H9 (cell line): ENCODE results near the gene CREG2. TPM values are rescaled to one million over a fixed set of nuclear protein-coding genes. Genes with fewer than 3 reads are reported as not detected.

Experiments used
- DNase-seq: peaks from one replicate; pipeline ENCODE4 v3.0.0-alpha.2; 2017
- H2AFZ ChIP-seq: one replicate; pipeline ENCODE4 v1.6.1; 2013; ENCODE audit warnings: mild to moderate bottlenecking, low read length, control low read depth, moderate library complexity
- H2AK5ac ChIP-seq: 2 replicates; pipeline ENCODE4 v1.6.1; 2013; ENCODE audit warnings: low read length, control low read depth, mixed read lengths; ENCODE audit not compliant: insufficient read length
- H2BK120ac ChIP-seq: one replicate; pipeline ENCODE4 v1.6.1; 2013; ENCODE audit warnings: low read depth, mild to moderate bottlenecking, low read length, control low read depth, inconsistent platforms; ENCODE audit not compliant: poor library complexity, severe bottlenecking
- H2BK12ac ChIP-seq: 2 replicates; pipeline ENCODE4 v1.6.1; 2013; ENCODE audit warnings: low read length, control low read depth, mixed read lengths, low read depth; ENCODE audit not compliant: insufficient read length
- H2BK15ac ChIP-seq: 2 replicates; pipeline ENCODE4 v1.6.1; 2013; ENCODE audit warnings: low read depth, low read length, control low read depth
- H2BK20ac ChIP-seq: one replicate; pipeline ENCODE4 v1.6.1; 2013; ENCODE audit warnings: low read depth, mild to moderate bottlenecking, low read length, control low read depth, inconsistent platforms; ENCODE audit not compliant: poor library complexity, severe bottlenecking
- H2BK5ac ChIP-seq: 2 replicates; pipeline ENCODE4 v1.6.1; 2013; ENCODE audit warnings: low read length, control low read depth, mixed read lengths; ENCODE audit not compliant: insufficient read length
- H3K14ac ChIP-seq: 2 replicates; pipeline ENCODE4 v1.6.1; 2013; ENCODE audit warnings: low read length, control low read depth; ENCODE audit not compliant: insufficient read depth
- H3K18ac ChIP-seq: 2 replicates; pipeline ENCODE4 v1.6.1; 2013; ENCODE audit warnings: low read depth, mild to moderate bottlenecking, mixed read lengths, low read length, control low read depth; ENCODE audit not compliant: insufficient read length
- H3K23ac ChIP-seq: 2 replicates; pipeline ENCODE4 v1.6.1; 2013; ENCODE audit warnings: low read length, control low read depth, mixed read lengths, low read depth; ENCODE audit not compliant: insufficient read length
- H3K23me2 ChIP-seq: 2 replicates; pipeline ENCODE4 v1.6.1; 2013; ENCODE audit warnings: low read depth, mild to moderate bottlenecking, mixed read lengths, low read length, control low read depth; ENCODE audit not compliant: insufficient read length, poor library complexity, severe bottlenecking
- H3K27ac ChIP-seq: 2 replicates; pipeline ENCODE4 v1.5.1; 2013; ENCODE audit warnings: low read length, control low read depth, mixed read lengths, low read depth; ENCODE audit not compliant: insufficient read length
- H3K27me3 ChIP-seq: 2 replicates; pipeline ENCODE4 v1.6.1; 2013; ENCODE audit warnings: low read length, control low read depth, inconsistent platforms; ENCODE audit not compliant: insufficient read depth
- H3K4ac ChIP-seq: 2 replicates; pipeline ENCODE4 v1.6.1; 2013; ENCODE audit warnings: low read depth, mild to moderate bottlenecking, control low read depth, inconsistent platforms, low read length, moderate library complexity
- H3K4me1 ChIP-seq: 2 replicates; pipeline ENCODE4 v1.6.1; 2013; ENCODE audit warnings: low read length, control low read depth, inconsistent platforms; ENCODE audit not compliant: insufficient read depth
- H3K4me2 ChIP-seq: 2 replicates; pipeline ENCODE4 v1.6.1; 2013; ENCODE audit warnings: low read length, control low read depth, mixed read lengths; ENCODE audit not compliant: insufficient read length, insufficient read depth
- H3K56ac ChIP-seq: 2 replicates; pipeline ENCODE4 v1.6.1; 2013; ENCODE audit warnings: low read depth, mild to moderate bottlenecking, mixed read lengths, low read length, control low read depth; ENCODE audit not compliant: insufficient read length
- H3K79me1 ChIP-seq: 2 replicates; pipeline ENCODE4 v1.6.1; 2013; ENCODE audit warnings: low read depth, mild to moderate bottlenecking, moderate library complexity, low read length, control low read depth, inconsistent platforms; ENCODE audit not compliant: insufficient read depth, poor library complexity, severe bottlenecking
- H3K79me2 ChIP-seq: 2 replicates; pipeline ENCODE4 v1.6.1; 2013; ENCODE audit warnings: low read length, control low read depth, inconsistent platforms; ENCODE audit not compliant: insufficient read depth
- H3K9ac ChIP-seq: 2 replicates; pipeline ENCODE4 v1.6.1; 2013; ENCODE audit warnings: low read length, control low read depth, mixed read lengths; ENCODE audit not compliant: insufficient read length; ENCODE audit errors: extremely low read depth
- H3K9me3 ChIP-seq: one replicate; pipeline ENCODE4 v1.6.1; 2013; ENCODE audit warnings: low read depth, low read length, inconsistent platforms; ENCODE audit not compliant: control insufficient read depth
- H3T11ph ChIP-seq: one replicate; pipeline ENCODE4 v1.6.1; 2013; ENCODE audit warnings: mild to moderate bottlenecking, low read length, control low read depth, inconsistent platforms
- H4K20me1 ChIP-seq: one replicate; pipeline ENCODE4 v1.6.1; 2013; ENCODE audit not compliant: control insufficient read depth, insufficient read length, insufficient read depth
- H4K5ac ChIP-seq: 2 replicates; pipeline ENCODE4 v1.6.1; 2013; ENCODE audit warnings: low read depth, mild to moderate bottlenecking, mixed read lengths, low read length, control low read depth; ENCODE audit not compliant: insufficient read length
- H4K8ac ChIP-seq: replicated peaks from 2 replicates; pipeline ENCODE4 v1.6.1; 2013; ENCODE audit warnings: low read length, control low read depth, mixed read lengths, low read depth; ENCODE audit not compliant: insufficient read length
- H4K91ac ChIP-seq: 2 replicates; pipeline ENCODE4 v1.6.1; 2013; ENCODE audit warnings: low read depth, mild to moderate bottlenecking, moderate library complexity, mixed read lengths, low read length, control low read depth; ENCODE audit not compliant: insufficient read length
- H3K27ac Mint-ChIP-seq, 3 experiments: 2 replicates in 2 of 3; 3 replicates in 1 of 3; pipeline ENCODE4 v1.8.0; 2020 to 2021; ENCODE audit warnings: mixed read lengths in 3 of 3, mild to moderate bottlenecking in 1 of 3, moderate library complexity in 1 of 3
- H3K27me3 Mint-ChIP-seq: 2 replicates; pipeline ENCODE4 v1.8.0; 2021; ENCODE audit warnings: low read depth, mild to moderate bottlenecking, moderate library complexity, mixed read lengths
- H3K36me3 Mint-ChIP-seq, 3 experiments: 2 replicates in 2 of 3; 3 replicates in 1 of 3; pipeline ENCODE4 v1.8.0; 2020 to 2021; ENCODE audit warnings: low read depth in 3 of 3, mixed read lengths in 3 of 3; ENCODE audit not compliant: insufficient read depth in 1 of 3
- H3K4me1 Mint-ChIP-seq, 2 experiments: 2 replicates each; pipeline ENCODE4 v1.8.0; 2020; ENCODE audit warnings: mixed read lengths in 2 of 2
- H3K4me3 Mint-ChIP-seq, 2 experiments: 2 replicates in 1 of 2; 3 replicates in 1 of 2; pipeline ENCODE4 v1.8.0; 2020 to 2021; ENCODE audit warnings: mild to moderate bottlenecking in 2 of 2, mixed read lengths in 2 of 2, moderate library complexity in 1 of 2
- H3K9me3 Mint-ChIP-seq, 2 experiments: 2 replicates in 1 of 2; 3 replicates in 1 of 2; pipeline ENCODE4 v1.8.0; 2020; ENCODE audit warnings: mild to moderate bottlenecking in 2 of 2, mixed read lengths in 2 of 2, moderate library complexity in 1 of 2
- WGBS: extraction: QIAGEN DNeasy Blood & Tissue Kit; methylation state at CpG from one replicate; pipeline ENCODE4 v1.1.7; 2013; ENCODE audit warnings: missing lambda C conversion rate, low lambda C conversion rate, mixed read lengths; ENCODE audit not compliant: insufficient read length; ENCODE audit errors: extremely low coverage; 5-methylcytosine and 5-hydroxymethylcytosine counted together
- total RNA-seq: library from RNA; stranded (reverse); gene quantifications from 2 replicates; pipeline ENCODE4 v1.2.1, GENCODE V29; 2021
- TF ChIP-seq, protein P1 (sequence below): fragments of 200-600 bp; sonication (generic); conservative IDR thresholded peaks from 3 replicates; pipeline ENCODE4 v1.8.0; 2021; ENCODE audit warnings: antibody characterized with exemption, mild to moderate bottlenecking

CREG2 gene
- total RNA-seq, 1 experiment from 2014 or later: 0.77 TPM

DNA sequence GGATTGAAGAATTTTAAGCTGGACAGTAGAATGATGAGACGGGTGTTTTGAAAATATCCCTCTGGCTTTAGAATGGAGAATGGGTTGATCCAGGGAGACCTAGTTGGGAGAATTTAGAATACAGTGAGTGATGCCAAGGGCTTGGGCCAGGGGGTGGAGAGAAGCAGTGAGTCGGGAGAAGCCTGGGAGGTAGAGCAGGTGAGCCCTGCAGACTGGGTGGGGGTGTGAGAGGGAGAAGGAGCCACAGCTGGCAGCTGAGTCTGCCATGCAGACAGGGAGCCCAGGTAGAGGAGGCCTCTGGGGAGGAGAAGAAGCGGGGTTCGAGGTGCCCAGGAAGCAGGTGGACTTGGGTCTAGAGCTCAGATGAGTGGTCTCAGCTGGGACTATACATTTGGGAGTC, 18.2 kb downstream of the CREG2 start:
- Histone ChIP-seq H3K23ac (no peak overlapping the region), H4K8ac (no peak overlapping the region), H2AFZ (no peak overlapping the region), H3K27ac (no peak overlapping the region), H2BK20ac (no peak overlapping the region), H3K4ac (no peak overlapping the region), H4K5ac (no peak overlapping the region), H4K20me1 (no peaks in the 10 kb centered on the region), H2BK120ac (no peak overlapping the region), H3K23me2 (no peaks in the 10 kb centered on the region), H3K27me3 (no peaks in the 10 kb centered on the region), H3K9ac (no peak overlapping the region), H3T11ph (no peak overlapping the region), H2BK12ac (no peak overlapping the region), H3K18ac (no peak overlapping the region), H4K91ac (no peak overlapping the region), H2BK5ac (no peak overlapping the region), H2AK5ac (no peak overlapping the region), H3K4me2 (no peak overlapping the region), H3K79me2 (no peaks in the 10 kb centered on the region), H3K9me3 (no peaks in the 10 kb centered on the region), H2BK15ac (no peak overlapping the region), H3K4me1 (no peaks in the 10 kb centered on the region), H3K56ac (no peak overlapping the region), H3K79me1 (no peaks in the 10 kb centered on the region), H3K14ac (no peak overlapping the region)
- Mint-ChIP-seq H3K27me3 (peaks cover 5% of the 10 kb centered on the region), H3K27ac (no peak overlapping the region), H3K4me3 (no peak overlapping the region), H3K9me3 (peaks cover 0 to 3% of the 10 kb centered on the region in 2 experiments; a peak in 1 of 5 replicates), H3K4me1 (peaks cover 9 to 10% of the 10 kb centered on the region in 2 experiments), H3K36me3 (no peaks in the 10 kb centered on the region)
- no peak for DNase-seq
- no CpG with 5 or more reads among the region's 4 CpGs for WGBS
- TF ChIP-seq, protein P1, sequence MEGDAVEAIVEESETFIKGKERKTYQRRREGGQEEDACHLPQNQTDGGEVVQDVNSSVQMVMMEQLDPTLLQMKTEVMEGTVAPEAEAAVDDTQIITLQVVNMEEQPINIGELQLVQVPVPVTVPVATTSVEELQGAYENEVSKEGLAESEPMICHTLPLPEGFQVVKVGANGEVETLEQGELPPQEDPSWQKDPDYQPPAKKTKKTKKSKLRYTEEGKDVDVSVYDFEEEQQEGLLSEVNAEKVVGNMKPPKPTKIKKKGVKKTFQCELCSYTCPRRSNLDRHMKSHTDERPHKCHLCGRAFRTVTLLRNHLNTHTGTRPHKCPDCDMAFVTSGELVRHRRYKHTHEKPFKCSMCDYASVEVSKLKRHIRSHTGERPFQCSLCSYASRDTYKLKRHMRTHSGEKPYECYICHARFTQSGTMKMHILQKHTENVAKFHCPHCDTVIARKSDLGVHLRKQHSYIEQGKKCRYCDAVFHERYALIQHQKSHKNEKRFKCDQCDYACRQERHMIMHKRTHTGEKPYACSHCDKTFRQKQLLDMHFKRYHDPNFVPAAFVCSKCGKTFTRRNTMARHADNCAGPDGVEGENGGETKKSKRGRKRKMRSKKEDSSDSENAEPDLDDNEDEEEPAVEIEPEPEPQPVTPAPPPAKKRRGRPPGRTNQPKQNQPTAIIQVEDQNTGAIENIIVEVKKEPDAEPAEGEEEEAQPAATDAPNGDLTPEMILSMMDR: no peak
